ENCODE measurements around the gene CDH12. TPM values are rescaled to one million over a fixed set of nuclear protein-coding genes. Genes with fewer than 3 reads are reported as not detected.
"Not testable (repeated sequence)": the region's sequence is repeated elsewhere in the genome, so short reads cannot be mapped to it uniquely, and the experiment has no call there.

Gene CDH12
- total and polyA plus RNA-seq, 4 donors: 0.02 to 0.33 (median 0.17) TPM; not detected in 1

DNA sequence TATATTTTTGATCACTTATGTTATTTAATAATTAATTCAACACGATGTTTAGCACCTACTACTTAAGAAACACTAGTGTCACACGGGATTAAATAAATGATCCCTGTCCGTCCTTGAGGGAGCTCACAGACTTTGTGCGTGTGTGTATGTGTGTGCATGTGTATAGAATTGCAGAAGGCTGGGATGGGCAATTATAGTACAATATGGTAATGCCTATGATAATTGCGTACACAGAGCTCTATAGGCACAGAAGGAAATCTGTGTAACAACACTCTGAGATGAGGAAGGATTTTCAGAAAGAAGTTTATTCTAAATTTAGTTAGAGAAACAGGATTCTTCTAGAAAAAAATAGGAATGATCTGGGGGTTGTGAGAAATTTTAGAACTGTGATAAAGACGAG lies 76.9 kb downstream of the CDH12 start:
- H3K9ac ChIP-seq (ENCODE audit: low read depth in 1 of 2, low read length in 2 of 2): no peak overlapping the region
- no peaks in the 10 kb centered on the region for H3K4me1 ChIP-seq (ENCODE audit: control insufficient read depth in 4 of 4, insufficient read depth in 4 of 4, low read length in 3 of 4)
- no peak overlapping the region for H3K27ac ChIP-seq (ENCODE audit: low read depth in 1 of 2, low read length in 2 of 2)
- no peaks in the 10 kb centered on the region for H3K27me3 ChIP-seq (ENCODE audit: control insufficient read depth in 4 of 4, insufficient read depth in 4 of 4, low read length in 3 of 4)
- TF ChIP-seq REST (IDR thresholded peaks at IDR 0.05) (no peak), HNF4A (conservative IDR thresholded peaks at IDR 0.05) (no peak), FOXA1 (IDR thresholded peaks at IDR 0.05) (no peak), NR2F2 (IDR thresholded peaks at IDR 0.05) (no peak), RXRA (IDR thresholded peaks at IDR 0.05) (no peak), TAF1 (conservative IDR thresholded peaks at IDR 0.05) (no peak), YY1 (IDR thresholded peaks at IDR 0.05) (no peak), JUND (IDR thresholded peaks at IDR 0.05) (no peak), CTCF (IDR thresholded peaks at IDR 0.05; ENCODE audit: low read depth, low read length, missing input control) (no peak), MAX (IDR thresholded peaks at IDR 0.05) (no peak), EGR1 (IDR thresholded peaks at IDR 0.05; ENCODE audit: low read depth in 2 of 2) (no peak), HNF4G (IDR thresholded peaks at IDR 0.05) (no peak), RAD21 (IDR thresholded peaks at IDR 0.05) (no peak), FOXA2 (IDR thresholded peaks at IDR 0.05) (no peak), SP1 (IDR thresholded peaks at IDR 0.05) (no peak), GABPA (IDR thresholded peaks at IDR 0.05 in 1 of 2, conservative IDR thresholded peaks at IDR 0.05 in 1 of 2) (no peak), ATF3 (IDR thresholded peaks at IDR 0.05) (no peak)
- TF ChIP-seq, protein P1, sequence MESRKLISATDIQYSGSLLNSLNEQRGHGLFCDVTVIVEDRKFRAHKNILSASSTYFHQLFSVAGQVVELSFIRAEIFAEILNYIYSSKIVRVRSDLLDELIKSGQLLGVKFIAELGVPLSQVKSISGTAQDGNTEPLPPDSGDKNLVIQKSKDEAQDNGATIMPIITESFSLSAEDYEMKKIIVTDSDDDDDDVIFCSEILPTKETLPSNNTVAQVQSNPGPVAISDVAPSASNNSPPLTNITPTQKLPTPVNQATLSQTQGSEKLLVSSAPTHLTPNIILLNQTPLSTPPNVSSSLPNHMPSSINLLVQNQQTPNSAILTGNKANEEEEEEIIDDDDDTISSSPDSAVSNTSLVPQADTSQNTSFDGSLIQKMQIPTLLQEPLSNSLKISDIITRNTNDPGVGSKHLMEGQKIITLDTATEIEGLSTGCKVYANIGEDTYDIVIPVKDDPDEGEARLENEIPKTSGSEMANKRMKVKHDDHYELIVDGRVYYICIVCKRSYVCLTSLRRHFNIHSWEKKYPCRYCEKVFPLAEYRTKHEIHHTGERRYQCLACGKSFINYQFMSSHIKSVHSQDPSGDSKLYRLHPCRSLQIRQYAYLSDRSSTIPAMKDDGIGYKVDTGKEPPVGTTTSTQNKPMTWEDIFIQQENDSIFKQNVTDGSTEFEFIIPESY (IDR thresholded peaks at IDR 0.05): no peak
- 78% methylated on average over 6 of the region's 6 CpGs for WGBS
- H3K9me3 ChIP-seq (ENCODE audit: control insufficient read depth in 4 of 4, low read length in 3 of 4): no peaks in the 10 kb centered on the region
- H3K36me3 ChIP-seq (ENCODE audit: control insufficient read depth in 4 of 4, insufficient read depth in 3 of 4, low read depth in 1 of 4, low read length in 3 of 4): no peaks in the 10 kb centered on the region
- DNase-seq (ENCODE audit: low spot score): no peak
- H3K4me3 ChIP-seq (ENCODE audit: low read depth in 1 of 3, low read length in 3 of 3): no peak overlapping the region

DNA sequence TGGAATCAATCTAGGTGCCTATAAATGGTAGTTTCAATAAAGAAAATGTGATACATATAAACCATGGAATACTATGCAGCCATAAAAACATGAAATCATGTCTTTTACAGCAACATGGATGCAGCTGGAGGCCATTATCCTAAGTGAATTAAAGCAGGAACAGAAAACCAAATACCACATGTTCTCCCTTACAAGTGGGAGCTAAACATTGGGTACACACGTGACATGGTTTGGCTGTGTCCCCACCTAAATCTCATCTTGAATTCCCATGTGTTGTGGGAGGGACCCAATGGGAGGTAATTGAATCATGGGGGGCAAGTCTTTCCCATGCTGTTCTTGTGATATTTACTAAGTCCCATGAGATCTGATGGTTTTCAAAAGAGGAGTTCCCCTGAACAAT lies 78.9 kb downstream of the CDH12 start:
- WGBS: 78% methylated on average over 1 of the region's 1 CpG
- not testable (repeated sequence) for DNase-seq (ENCODE audit: low spot score); H3K9me3 ChIP-seq (ENCODE audit: control insufficient read depth in 4 of 4, low read length in 3 of 4); H3K4me3 ChIP-seq (ENCODE audit: low read depth in 1 of 3, low read length in 3 of 3); H3K36me3 ChIP-seq (ENCODE audit: control insufficient read depth in 4 of 4, insufficient read depth in 3 of 4, low read depth in 1 of 4, low read length in 3 of 4); H3K27me3 ChIP-seq (ENCODE audit: control insufficient read depth in 4 of 4, insufficient read depth in 4 of 4, low read length in 3 of 4); H3K27ac ChIP-seq (ENCODE audit: low read depth in 1 of 2, low read length in 2 of 2); H3K4me1 ChIP-seq (ENCODE audit: control insufficient read depth in 4 of 4, insufficient read depth in 4 of 4, low read length in 3 of 4); H3K9ac ChIP-seq (ENCODE audit: low read depth in 1 of 2, low read length in 2 of 2)
